CMK (cell line): ENCODE results near the gene CD33.

Experiments
- DNase-seq: peaks from one replicate; pipeline ENCODE4 v3.0.0-alpha.2; 2010; ENCODE audit warnings: low read depth

Gene CD33

GRCh38 chr19:51210874-51211361 is 14.0 kb upstream of the CD33 start:
- DNase-seq, result peak; percentile 74

GRCh38 chr19:51211833-51212232 is 13.0 kb upstream of the CD33 start:
- DNase-seq, result no peak

GRCh38 chr19:51219307-51219706 is 5.6 kb upstream of the CD33 start:
- DNase-seq, result no peak

GRCh38 chr19:51219971-51220370 is 4.9 kb upstream of the CD33 start:
- DNase-seq, result no peak

GRCh38 chr19:51220996-51221395 is 3.9 kb upstream of the CD33 start:
- DNase-seq, result no peak

- no peak for DNase-seq
These were observed 678 bp upstream of the CD33 start for GRCh38 chr19:51224163-51224641.

- DNase-seq, result no peak
These were observed 1.2 kb downstream of the CD33 start for GRCh38 chr19:51226067-51226466.

GRCh38 chr19:51227326-51227725 is 2.4 kb downstream of the CD33 start:
- DNase-seq, result no peak

GRCh38 chr19:51227966-51228365 is 3.1 kb downstream of the CD33 start:
- no peak for DNase-seq

GRCh38 chr19:51240866-51241265 is 16.0 kb downstream of the CD33 start:
- no peak for DNase-seq

- DNase-seq, result no peak
These were observed 18.2 kb downstream of the CD33 start for GRCh38 chr19:51242881-51243630.

GRCh38 chr19:51246164-51246552 is 21.3 kb downstream of the CD33 start:
- DNase-seq, result peak; percentile 35

GRCh38 chr19:51247972-51248590 is 23.2 kb downstream of the CD33 start:
- DNase-seq, result no peak

GRCh38 chr19:51250786-51251467 is 26.0 kb downstream of the CD33 start, which contains the start of gene SIGLECL1:
SIGLECL1 (plus strand) TSS chr19:51251080; CDS start chr19:51264073, 12,993 bp downstream.
- no peak for DNase-seq

GRCh38 chr19:51251468-51251820 is 26.6 kb downstream of the CD33 start:
- DNase-seq, result no peak

- DNase-seq, result no peak
These were observed 27.6 kb downstream of the CD33 start for GRCh38 chr19:51252306-51253079.

- no peak for DNase-seq
These were observed 28.4 kb downstream of the CD33 start for GRCh38 chr19:51253088-51253806.

GRCh38 chr19:51256155-51256625 is 31.3 kb downstream of the CD33 start:
- no peak for DNase-seq

GRCh38 chr19:51257471-51257870 is 32.6 kb downstream of the CD33 start:
- no peak for DNase-seq

GRCh38 chr19:51258165-51259160 is 33.6 kb downstream of the CD33 start:
- peak; percentile 45 for DNase-seq
